Loucy (cell line): ENCODE results near the gene KCNS1.

ENCODE experiments used
- H2AFZ ChIP-seq: fragments of 200-600 bp; sonication (generic); 2 replicates; pipeline ENCODE4 v1.6.0; 2016; ENCODE audit warnings: antibody characterized with exemption, mild to moderate bottlenecking, low read length, moderate library complexity
- H3F3A ChIP-seq: fragments of 200-600 bp; 2 replicates; pipeline ENCODE4 v1.6.0; 2016; ENCODE audit warnings: antibody characterized with exemption, low read depth, mild to moderate bottlenecking
- H3K27me3 ChIP-seq: fragments of 200-600 bp; sonication (generic); 2 replicates; pipeline ENCODE4 v1.6.1; 2014; ENCODE audit warnings: low read length, mild to moderate bottlenecking; ENCODE audit not compliant: insufficient read depth, poor library complexity, severe bottlenecking
- H3K36me3 ChIP-seq: fragments of 200-600 bp; sonication (generic); 2 replicates; pipeline ENCODE4 v1.6.1; 2016; ENCODE audit warnings: low read length; ENCODE audit not compliant: insufficient read depth
- H3K4me1 ChIP-seq: fragments of 200-600 bp; sonication (generic); 2 replicates; pipeline ENCODE4 v1.5.1; 2014; ENCODE audit warnings: low read length, mild to moderate bottlenecking; ENCODE audit not compliant: insufficient read depth, poor library complexity, severe bottlenecking
- H3K4me2 ChIP-seq: fragments of 200-600 bp; sonication (generic); 2 replicates; pipeline ENCODE4 v1.6.0; 2014; ENCODE audit warnings: antibody characterized with exemption, low read length, low read depth, mild to moderate bottlenecking; ENCODE audit not compliant: poor library complexity, severe bottlenecking
- H3K4me3 ChIP-seq: fragments of 200-600 bp; sonication (generic); 2 replicates; pipeline ENCODE4 v1.5.1; 2014; ENCODE audit warnings: low read length, mild to moderate bottlenecking, mixed read lengths; ENCODE audit not compliant: poor library complexity, severe bottlenecking
- H3K79me2 ChIP-seq: fragments of 200-600 bp; sonication (generic); 2 replicates; pipeline ENCODE4 v1.6.1; 2014; ENCODE audit warnings: low read length; ENCODE audit not compliant: insufficient read depth
- H3K9ac ChIP-seq: fragments of 200-600 bp; sonication (generic); 2 replicates; pipeline ENCODE4 v1.6.0; 2014; ENCODE audit warnings: mild to moderate bottlenecking, low read depth, low read length, moderate library complexity; ENCODE audit not compliant: poor library complexity, severe bottlenecking
- H3K9me2 ChIP-seq: fragments of 200-600 bp; sonication (generic); replicated peaks from 2 replicates; pipeline ENCODE4 v1.6.1; 2016; ENCODE audit warnings: low read depth, low read length, mixed read lengths
- H3K9me3 ChIP-seq: fragments of 200-600 bp; sonication (generic); 2 replicates; pipeline ENCODE4 v1.6.1; 2014; ENCODE audit warnings: mild to moderate bottlenecking, antibody characterized with exemption, low read length, low read depth; ENCODE audit not compliant: insufficient read depth
- H4K20me1 ChIP-seq: fragments of 200-600 bp; sonication (generic); 2 replicates; pipeline ENCODE4 v1.6.0; 2014; ENCODE audit warnings: antibody characterized with exemption, low read length, mild to moderate bottlenecking; ENCODE audit not compliant: insufficient read depth, poor library complexity, severe bottlenecking
- EZH2phosphoT487 ChIP-seq: fragments of 200-600 bp; IDR thresholded peaks from 2 replicates; pipeline ENCODE4 v1.6.1; 2018; ENCODE audit warnings: antibody characterized with exemption, mild to moderate bottlenecking, moderate library complexity, borderline replicate concordance
- TF ChIP-seq, protein P1 (sequence below): fragments of 200-600 bp; sonication (generic); conservative IDR thresholded peaks from 2 replicates; pipeline ENCODE4 v1.5.1; 2014; ENCODE audit warnings: mild to moderate bottlenecking, antibody characterized with exemption, low read length

The KCNS1 gene

DNA sequence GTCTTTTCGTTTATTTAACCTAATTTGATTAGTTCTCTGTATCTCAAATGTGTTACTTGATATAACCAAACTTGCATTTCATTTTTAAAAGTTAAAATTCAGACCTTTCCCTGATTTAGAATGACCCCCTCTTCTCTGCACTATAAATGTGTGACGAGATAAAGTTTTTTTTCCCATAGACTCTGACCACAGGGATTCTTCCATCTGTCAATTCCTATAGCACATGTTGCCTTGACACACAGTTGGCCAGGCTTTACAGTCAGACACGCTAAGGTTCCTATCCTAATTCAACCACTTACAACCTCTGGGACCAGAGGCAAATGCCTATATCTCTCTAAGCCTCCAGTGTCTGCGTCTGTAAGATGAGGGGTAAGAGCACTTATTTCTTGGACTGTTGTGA is 40.6 kb downstream of the KCNS1 start:
- no peaks in the 10 kb centered on the region for H3K27me3 ChIP-seq
- no peak overlapping the region for H3K4me3 ChIP-seq
- H3K36me3 ChIP-seq: peaks cover 18% of the 10 kb centered on the region; the same call in 1 of the 2 replicates
- TF ChIP-seq, protein P1, sequence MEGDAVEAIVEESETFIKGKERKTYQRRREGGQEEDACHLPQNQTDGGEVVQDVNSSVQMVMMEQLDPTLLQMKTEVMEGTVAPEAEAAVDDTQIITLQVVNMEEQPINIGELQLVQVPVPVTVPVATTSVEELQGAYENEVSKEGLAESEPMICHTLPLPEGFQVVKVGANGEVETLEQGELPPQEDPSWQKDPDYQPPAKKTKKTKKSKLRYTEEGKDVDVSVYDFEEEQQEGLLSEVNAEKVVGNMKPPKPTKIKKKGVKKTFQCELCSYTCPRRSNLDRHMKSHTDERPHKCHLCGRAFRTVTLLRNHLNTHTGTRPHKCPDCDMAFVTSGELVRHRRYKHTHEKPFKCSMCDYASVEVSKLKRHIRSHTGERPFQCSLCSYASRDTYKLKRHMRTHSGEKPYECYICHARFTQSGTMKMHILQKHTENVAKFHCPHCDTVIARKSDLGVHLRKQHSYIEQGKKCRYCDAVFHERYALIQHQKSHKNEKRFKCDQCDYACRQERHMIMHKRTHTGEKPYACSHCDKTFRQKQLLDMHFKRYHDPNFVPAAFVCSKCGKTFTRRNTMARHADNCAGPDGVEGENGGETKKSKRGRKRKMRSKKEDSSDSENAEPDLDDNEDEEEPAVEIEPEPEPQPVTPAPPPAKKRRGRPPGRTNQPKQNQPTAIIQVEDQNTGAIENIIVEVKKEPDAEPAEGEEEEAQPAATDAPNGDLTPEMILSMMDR: no peak
- no peak for TF ChIP-seq EZH2phosphoT487
- H3K4me1 ChIP-seq: peaks cover 13% of the 10 kb centered on the region
- H3K9me2 ChIP-seq: no peaks in the 10 kb centered on the region
- H3K79me2 ChIP-seq: peaks cover 8% of the 10 kb centered on the region; the same call in 1 of the 2 replicates
- no peak overlapping the region for H3K4me2 ChIP-seq
- no peak overlapping the region for H2AFZ ChIP-seq
- no peak overlapping the region for H3K9ac ChIP-seq
- H4K20me1 ChIP-seq: no peaks in the 10 kb centered on the region
- H3F3A ChIP-seq: no peaks in the 10 kb centered on the region
- no peaks in the 10 kb centered on the region for H3K9me3 ChIP-seq

DNA sequence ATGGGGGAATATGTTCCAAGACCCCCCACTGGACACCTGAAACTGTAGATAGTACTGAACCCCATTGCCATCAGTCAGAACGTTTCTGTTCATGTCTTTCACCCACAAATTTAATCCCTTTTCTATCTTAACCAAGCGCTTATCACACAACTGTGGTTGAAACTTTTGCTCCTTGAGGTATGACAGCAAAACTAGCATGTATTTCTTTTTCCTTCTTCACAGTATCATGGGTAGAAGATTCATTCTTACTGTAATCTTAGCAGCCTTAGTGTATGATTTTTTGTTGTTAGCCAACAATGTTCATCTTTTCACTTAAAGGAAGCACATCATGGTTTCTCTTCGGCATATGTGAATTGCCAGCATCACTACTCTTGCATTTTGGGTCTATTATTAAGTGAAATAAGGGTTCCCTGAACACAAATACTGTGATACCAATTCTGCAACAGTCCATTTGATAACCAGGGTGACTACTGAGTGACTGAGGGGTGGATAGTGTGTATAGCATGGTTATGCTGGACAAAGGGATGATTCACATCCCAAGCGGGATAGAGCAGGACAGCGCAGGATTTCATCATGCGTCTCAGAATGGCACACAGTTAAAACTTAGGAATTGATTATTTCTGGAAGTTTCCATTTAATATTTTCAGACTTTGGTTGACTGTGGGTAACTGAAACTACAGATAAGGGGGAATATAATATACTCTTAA is 41.8 kb downstream of the KCNS1 start:
- TF ChIP-seq, protein P1: no peak
- TF ChIP-seq EZH2phosphoT487: no peak
- Histone ChIP-seq H3K4me2 (no peak overlapping the region), H3K36me3 (peaks cover 26% of the 10 kb centered on the region; the same call in 1 of the 2 replicates), H3F3A (no peaks in the 10 kb centered on the region), H3K9me3 (no peaks in the 10 kb centered on the region), H3K4me3 (no peak overlapping the region), H3K9me2 (no peaks in the 10 kb centered on the region), H3K9ac (no peak overlapping the region), H3K27me3 (no peaks in the 10 kb centered on the region), H4K20me1 (no peaks in the 10 kb centered on the region), H3K79me2 (peaks cover 2% of the 10 kb centered on the region; the same call in 1 of the 2 replicates), H3K4me1 (peaks cover 14% of the 10 kb centered on the region), H2AFZ (no peak overlapping the region)

DNA sequence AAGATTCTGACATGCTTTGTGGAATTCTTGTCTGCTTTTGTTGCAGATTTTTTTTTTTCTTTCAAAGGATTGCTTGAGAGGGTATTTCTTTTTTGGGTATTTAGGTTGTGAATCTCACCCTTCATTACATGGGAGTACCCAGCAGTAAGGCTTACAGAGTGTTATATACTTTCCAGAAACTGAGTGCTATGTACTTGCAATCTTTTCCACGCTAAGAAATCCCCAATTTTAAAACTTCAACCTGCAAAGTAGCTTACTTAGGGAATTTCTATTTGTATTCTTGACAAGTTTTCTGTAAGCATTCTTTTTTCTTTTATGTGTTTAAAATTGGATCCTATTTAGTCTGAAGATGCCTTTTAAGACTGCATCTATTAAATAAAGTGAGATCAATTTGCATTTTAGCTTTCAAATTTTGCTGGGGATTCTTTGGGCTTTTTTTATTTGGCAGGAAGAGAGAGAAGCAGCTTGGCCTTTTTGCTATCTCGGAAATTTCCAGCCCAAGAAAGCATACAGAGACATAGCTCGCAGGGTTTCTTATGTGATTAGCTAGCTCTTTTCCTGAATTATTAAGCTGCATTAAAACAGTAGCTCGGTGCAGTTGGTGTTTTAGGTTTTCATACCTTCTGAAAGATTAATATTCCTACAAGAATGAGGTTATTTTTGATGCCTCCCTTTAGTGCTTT is 42.6 kb downstream of the KCNS1 start:
- H3K27me3 ChIP-seq: no peaks in the 10 kb centered on the region
- no peaks in the 10 kb centered on the region for H3K9me3 ChIP-seq
- H3K4me2 ChIP-seq: no peak overlapping the region
- no peak overlapping the region for H3K4me3 ChIP-seq
- H3K9me2 ChIP-seq: no peaks in the 10 kb centered on the region
- H3F3A ChIP-seq: no peaks in the 10 kb centered on the region; the same call in 1 of the 2 replicates
- no peaks in the 10 kb centered on the region for H4K20me1 ChIP-seq
- TF ChIP-seq EZH2phosphoT487: no peak
- H3K36me3 ChIP-seq: peaks cover 26% of the 10 kb centered on the region; the same call in 1 of the 2 replicates
- peaks cover 22% of the 10 kb centered on the region for H3K4me1 ChIP-seq
- H3K9ac ChIP-seq: no peak overlapping the region
- no peak overlapping the region for H2AFZ ChIP-seq
- H3K79me2 ChIP-seq: no peaks in the 10 kb centered on the region
